Measurements from ENCODE around the gene TMEM247.
A peak's percentile ranks its signal among the peaks of the same experiment; 100 is the strongest.
"Not testable (repeated sequence)": the region's sequence is repeated elsewhere in the genome, so short reads cannot be mapped to it uniquely, and the experiment has no call there.

The TMEM247 gene

DNA sequence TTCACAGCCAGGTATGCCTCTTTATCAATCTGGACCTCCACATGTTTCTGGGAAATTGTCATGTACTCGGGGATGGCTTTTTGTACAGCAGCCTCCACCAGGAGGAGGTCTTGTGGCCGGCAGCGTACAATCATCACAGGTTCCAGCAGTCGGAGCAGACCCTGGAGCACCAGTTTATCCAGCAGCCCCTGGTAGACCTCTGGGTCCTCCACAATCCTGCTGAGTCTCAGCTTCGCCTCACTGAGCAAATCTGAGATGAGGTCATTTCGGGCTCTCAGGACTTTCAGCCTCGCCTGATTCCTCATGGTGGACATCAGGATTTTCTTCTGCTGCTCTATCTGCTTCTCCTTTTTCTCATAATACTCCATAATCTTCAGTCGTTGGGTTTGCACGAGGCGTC lies 32.8 kb downstream of the TMEM247 start:
- DNase-seq (ENCODE audit: low spot score) = peak; percentile 28

DNA sequence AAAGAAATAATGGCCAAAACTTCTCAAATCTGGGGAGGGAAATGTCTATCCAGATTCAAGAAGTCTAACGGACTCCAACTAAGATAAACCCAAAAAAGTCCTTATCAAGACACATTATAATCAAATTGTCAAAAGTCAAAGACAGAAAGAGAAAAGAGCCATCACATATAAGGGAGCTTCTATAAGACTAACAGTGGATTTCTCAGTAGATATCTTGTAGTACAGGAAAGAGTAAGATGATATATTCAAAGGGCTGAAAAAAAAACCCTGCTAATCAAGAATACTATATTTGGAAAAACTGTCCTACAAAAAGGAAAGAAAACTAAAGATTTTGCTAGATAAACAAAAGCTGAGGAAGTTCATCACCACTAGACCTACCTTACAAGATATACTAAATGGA lies 35.4 kb downstream of the TMEM247 start:
- DNase-seq (ENCODE audit: low spot score) = no peak

DNA sequence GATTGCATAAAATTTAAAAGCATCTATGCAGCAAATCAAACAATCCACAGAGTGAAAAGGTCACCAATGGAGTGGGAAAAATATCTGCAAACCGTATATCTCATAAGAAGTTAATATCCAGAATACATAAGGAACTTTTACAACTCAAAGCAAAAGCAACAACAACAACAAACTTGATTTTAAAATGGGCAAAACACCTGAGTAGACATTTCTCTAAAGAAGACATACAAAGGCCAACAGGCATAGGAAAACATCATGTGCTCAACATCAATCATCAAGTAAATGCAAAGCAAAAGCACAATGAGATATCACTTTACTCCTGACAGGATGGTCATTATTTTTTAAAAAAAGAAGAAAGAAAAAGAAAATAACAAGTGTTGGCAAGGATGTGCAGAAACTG lies 38.1 kb downstream of the TMEM247 start:
- no peak for DNase-seq (ENCODE audit: low spot score)

DNA sequence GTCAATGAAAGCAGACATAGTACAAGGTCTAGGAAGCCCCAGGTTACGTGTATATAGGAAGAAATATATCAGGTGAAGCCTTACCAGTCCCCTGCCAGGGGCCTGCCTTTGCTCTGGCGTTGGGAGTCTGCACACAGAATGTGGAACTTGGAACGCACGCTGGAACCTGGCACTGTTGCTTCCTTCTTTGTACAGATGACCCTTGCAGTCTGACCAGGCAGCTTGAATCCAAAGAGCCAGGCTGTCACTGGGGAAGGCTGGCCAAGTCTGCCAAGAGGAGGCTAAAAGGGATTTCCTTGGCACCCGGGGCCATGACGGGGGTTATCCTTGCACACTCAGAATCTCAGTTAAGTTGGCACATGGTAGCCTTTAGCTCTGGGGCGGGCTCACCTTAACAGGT lies 39.5 kb downstream of the TMEM247 start:
- DNase-seq (ENCODE audit: low spot score) = peak; percentile 68

DNA sequence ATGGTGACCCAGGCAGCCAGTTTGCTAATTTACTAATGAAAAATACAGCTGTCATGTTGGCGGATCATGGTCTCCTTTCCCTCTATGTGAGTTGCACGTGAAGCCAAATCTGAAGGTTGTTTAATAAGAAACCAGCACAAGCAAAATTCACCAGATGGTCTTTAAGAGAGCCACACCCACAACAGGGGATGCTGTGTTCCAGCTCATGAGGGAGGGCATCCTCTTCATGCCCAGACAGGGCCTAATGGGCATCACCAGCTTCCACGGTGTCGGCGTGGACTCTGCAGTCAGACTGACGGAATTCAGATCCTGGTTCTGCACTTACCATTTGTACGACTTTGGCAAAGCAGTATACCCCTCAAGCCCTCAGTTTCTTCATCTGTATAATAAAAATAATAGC lies 39.9 kb downstream of the TMEM247 start:
- no peak for DNase-seq (ENCODE audit: low spot score)

DNA sequence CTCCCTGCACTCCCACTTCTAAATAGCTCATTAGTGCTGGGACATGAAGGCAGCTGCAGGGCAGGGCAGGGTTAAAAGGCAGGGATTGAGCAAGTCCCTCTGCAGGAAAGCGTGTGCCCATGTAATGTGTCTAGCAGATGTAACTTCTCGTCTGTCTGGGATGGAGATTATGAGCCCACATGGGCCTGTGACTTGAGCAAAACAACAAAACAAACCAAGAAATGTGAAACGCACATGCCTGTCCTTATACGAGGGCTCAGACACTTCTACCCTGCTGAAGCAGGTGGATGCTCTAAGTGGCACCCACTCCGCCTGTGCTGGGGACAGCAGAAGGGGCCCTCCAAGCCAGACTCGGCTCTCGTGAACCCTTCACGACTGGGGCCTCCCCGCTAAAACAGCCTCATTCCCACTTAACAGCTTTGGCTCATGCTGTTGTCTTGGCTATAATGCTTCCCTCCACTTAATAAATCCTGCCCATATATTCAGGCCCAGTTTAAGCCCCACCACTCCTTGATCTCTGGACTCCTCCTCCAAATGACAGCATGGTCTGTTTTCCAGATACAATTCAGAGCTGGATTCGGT lies 40.9 kb downstream of the TMEM247 start:
- no peak for DNase-seq (ENCODE audit: low spot score)

DNA sequence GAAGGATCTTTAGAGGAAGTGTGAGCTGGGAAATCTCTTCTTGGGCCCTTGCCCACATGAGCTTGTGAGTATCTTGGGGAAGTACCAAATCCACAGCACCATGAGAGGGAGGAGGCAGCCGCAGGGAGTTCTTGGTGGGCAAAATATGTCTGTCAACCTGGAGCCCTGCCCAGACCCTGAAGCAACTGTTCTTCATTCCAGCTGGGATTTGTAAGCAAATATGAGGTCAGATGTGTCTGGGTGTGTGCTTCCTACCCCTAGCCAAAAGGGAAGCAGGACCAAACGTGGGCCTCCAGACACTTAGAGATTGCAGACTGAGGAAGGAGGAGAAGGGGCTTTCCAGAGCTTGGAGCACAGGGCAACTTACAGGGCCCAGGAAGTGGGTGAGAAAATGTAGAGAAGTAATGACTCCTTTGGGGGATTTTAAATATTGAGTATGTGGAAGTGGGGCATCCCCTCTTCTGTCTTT lies 41.9 kb downstream of the TMEM247 start:
- no peak for DNase-seq (ENCODE audit: low spot score)

DNA sequence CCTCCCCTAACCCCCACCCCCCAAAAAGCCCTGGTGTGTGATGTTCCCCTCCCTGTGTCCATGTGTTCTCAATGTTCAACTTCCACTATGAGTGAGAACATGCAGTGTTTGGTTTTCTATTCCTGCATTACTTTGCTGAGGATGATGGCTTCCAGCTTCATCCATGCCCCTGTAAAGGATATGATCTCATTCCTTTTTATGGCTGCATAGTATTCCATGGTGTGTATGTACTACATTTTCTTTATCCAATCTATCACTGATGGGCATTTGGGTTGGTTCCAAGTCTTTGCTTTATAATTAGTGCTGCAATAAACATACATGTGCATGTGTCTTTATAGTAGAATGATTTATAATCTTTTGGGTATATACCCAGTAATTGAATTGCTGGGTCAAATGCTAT lies 43.0 kb downstream of the TMEM247 start:
- DNase-seq (ENCODE audit: low spot score) = not testable (repeated sequence)

DNA sequence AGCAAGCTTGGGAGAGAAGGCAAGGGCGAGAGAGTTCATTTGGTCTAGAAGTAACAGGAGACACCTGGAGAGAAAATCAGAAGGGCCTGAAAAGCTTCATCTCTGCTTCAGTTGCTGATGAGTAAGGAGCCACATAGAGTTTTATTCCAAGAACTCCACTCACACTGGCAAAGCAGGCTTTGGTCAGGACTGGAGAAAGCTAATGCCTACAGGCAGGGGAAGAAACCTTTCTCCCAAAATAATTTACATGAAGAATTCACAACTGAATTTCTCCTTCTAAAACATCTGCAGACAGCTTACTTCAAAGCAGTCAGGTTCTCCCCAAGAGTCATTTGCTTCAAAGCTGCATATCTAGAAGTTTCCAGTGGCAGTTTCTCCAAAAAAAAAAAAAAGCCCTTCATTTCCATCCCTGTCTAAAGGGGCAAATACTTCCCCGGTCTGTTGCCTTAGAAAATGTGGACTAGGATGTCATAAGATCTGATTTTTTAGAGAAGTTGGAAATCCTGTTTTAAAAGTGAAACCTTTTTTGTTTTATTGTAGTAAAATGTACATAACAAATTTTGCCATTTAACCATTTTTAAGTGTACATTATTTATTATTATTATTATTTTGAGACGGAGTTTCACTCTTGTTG lies 46.3 kb downstream of the TMEM247 start:
- DNase-seq (ENCODE audit: low spot score) = no peak

DNA sequence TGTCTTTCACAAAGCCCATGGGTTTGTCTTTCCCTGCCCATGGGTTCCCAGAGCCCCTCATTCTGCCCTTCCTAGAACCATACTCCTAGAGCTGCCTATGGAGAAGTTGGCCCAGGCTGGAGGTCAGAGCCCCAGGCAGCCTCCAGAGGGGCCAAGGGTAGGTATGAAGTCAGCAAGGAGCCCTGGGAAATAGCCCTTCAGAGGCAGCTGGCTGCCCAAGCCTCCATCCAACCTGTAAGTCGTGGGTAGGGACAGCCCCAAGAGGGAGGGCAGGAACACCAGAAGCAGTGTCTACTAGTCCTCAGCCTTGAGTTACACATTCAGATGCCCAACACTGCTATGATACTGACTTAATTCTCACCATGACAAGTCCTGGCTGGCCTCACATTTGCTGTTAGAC lies 49.5 kb downstream of the TMEM247 start:
- DNase-seq (ENCODE audit: low spot score) = no peak

DNA sequence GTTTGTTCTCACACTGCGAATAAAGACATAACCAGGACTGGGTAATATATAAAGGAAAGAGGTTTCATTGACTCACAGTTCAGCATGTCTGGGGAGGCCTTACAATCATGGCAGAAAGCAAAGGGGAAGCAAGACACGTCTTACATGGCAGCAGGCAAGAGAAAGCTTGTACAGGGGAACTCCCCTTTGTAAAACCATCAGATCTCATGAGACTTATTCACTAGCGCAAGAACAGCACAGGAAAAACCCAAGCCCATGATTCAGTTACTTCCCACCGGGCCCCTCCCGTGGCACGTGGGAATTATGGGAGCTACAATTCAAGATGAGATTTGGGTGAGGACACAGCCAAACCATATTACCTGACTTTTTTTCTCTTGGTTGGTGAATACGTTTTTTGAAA lies 51.3 kb downstream of the TMEM247 start:
- no peak for DNase-seq (ENCODE audit: low spot score)

DNA sequence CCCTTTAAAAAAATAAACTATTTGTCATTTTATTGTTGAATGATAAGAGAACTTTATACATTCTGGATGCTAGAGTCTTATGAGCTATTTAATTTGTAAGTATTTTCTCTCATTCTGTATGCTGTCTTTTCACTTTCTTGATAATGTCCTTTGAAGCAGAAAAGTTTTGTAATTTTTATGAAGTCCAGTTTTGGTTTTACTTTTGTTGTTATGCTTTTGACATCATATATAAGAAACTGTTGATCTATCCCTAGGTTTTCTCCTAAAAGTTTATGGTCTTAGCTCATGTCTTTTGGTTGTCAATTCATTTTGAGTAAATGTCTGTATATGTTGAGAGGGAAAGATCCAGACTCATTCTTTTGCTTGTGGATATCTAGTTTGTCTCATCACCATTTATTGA lies 52.5 kb downstream of the TMEM247 start:
- DNase-seq (ENCODE audit: low spot score) = no peak
